HG03175 (cell line): ENCODE data around the gene VANGL1.
"Not testable (repeated sequence)": the region's sequence is repeated elsewhere in the genome, so short reads cannot be mapped to it uniquely, and the experiment has no call there.

Experiments
- ATAC-seq: cut with Tn5 transposase; IDR thresholded peaks from one replicate; pipeline ENCODE4 v1.9.1; 2021; ENCODE audit warnings: mild to moderate bottlenecking, moderate library complexity; ENCODE audit not compliant: unreplicated experiment

The VANGL1 gene

GRCh38 chr1:115641762-115642167 lies at the start of gene VANGL1:
VANGL1 (plus strand) TSS chr1:115641970; CDS start chr1:115651414, 9,444 bp downstream.
- peak; percentile 57 for ATAC-seq

- ATAC-seq, result no peak
Measured at GRCh38 chr1:115592264-115592663, 49.5 kb upstream of the VANGL1 start.

- ATAC-seq, result no peak
Measured at GRCh38 chr1:115593365-115594259, 48.2 kb upstream of the VANGL1 start.

GRCh38 chr1:115594600-115594999 lies 47.2 kb upstream of the VANGL1 start:
- ATAC-seq, result no peak

- ATAC-seq, result peak; percentile 70
Measured at GRCh38 chr1:115595279-115596079, 46.3 kb upstream of the VANGL1 start.

GRCh38 chr1:115596080-115596780 lies 45.5 kb upstream of the VANGL1 start:
- no peak for ATAC-seq

GRCh38 chr1:115604508-115604907 lies 37.3 kb upstream of the VANGL1 start:
- no peak for ATAC-seq

GRCh38 chr1:115606305-115606704 lies 35.5 kb upstream of the VANGL1 start:
- no peak for ATAC-seq

- no peak for ATAC-seq
Measured at GRCh38 chr1:115609021-115609420, 32.7 kb upstream of the VANGL1 start.

- ATAC-seq, result no peak
Measured at GRCh38 chr1:115613767-115614166, 28.0 kb upstream of the VANGL1 start.

- ATAC-seq, result no peak
Measured at GRCh38 chr1:115620453-115620852, 21.3 kb upstream of the VANGL1 start.

GRCh38 chr1:115620950-115621349 lies 20.8 kb upstream of the VANGL1 start:
- ATAC-seq, result no peak

- ATAC-seq, result no peak
Measured at GRCh38 chr1:115624859-115625258, 16.9 kb upstream of the VANGL1 start.

- no peak for ATAC-seq
Measured at GRCh38 chr1:115630342-115630741, 11.4 kb upstream of the VANGL1 start.

GRCh38 chr1:115632251-115633026 lies 9.3 kb upstream of the VANGL1 start:
- no peak for ATAC-seq

GRCh38 chr1:115633606-115634005 lies 8.2 kb upstream of the VANGL1 start:
- ATAC-seq, result not testable (repeated sequence)

- not testable (repeated sequence) for ATAC-seq
Measured at GRCh38 chr1:115637247-115637646, 4.5 kb upstream of the VANGL1 start.

- no peak for ATAC-seq
Measured at GRCh38 chr1:115640384-115640783, 1.4 kb upstream of the VANGL1 start.

- ATAC-seq, result peak; percentile 73
Measured at GRCh38 chr1:115642168-115643072, 650 bp downstream of the VANGL1 start.
